AG04450 (cell line): ENCODE data around the gene ARHGEF12. TPM values are rescaled to one million over a fixed set of nuclear protein-coding genes. Genes with fewer than 3 reads are reported as not detected.

Source experiments
- CTCF ChIA-PET: fragments of 300-600, 350-600 bp; formaldehyde crosslinking; extraction: SDS; loops from one replicate; lab custom pipeline; 2022; ENCODE audit warnings: antibody characterized with exemption, inconsistent platforms; lab: Charles Lee
- POLR2A ChIA-PET: fragments of 350-600 bp; formaldehyde crosslinking; extraction: SDS; loops from one replicate; lab custom pipeline; 2021; ENCODE audit warnings: antibody characterized with exemption, inconsistent platforms; lab: Yijun Ruan, JAX
- DNase-seq: peaks from one replicate; pipeline ENCODE4 v3.0.0-alpha.2; 2011; ENCODE audit warnings: low read depth, low spot score
- H3K27ac ChIP-seq: one replicate; pipeline ENCODE4 v1.5.1; 2012; ENCODE audit warnings: low read depth, low read length, control low read depth
- H3K27me3 ChIP-seq: one replicate; pipeline ENCODE4 v1.6.0; 2012; ENCODE audit warnings: low read length; ENCODE audit not compliant: control insufficient read depth, insufficient read depth
- H3K4me3 ChIP-seq: 2 replicates; pipeline ENCODE4 v1.5.1; 2011; ENCODE audit warnings: mild to moderate bottlenecking, low read depth, low read length, control low read depth
- H3K9me3 ChIP-seq: 2 replicates; pipeline ENCODE4 v1.5.1; 2012; ENCODE audit warnings: low read length; ENCODE audit not compliant: control insufficient read depth, insufficient read depth
- polyA plus RNA-seq: library from polyadenylated mRNA; depleted of rRNA; stranded (reverse); fragments of >200 nt; gene quantifications from 2 replicates; pipeline ENCODE4 v1.2.3, GENCODE V29; 2011
- TF ChIP-seq, protein P1 (sequence below): IDR thresholded peaks from 2 replicates; pipeline ENCODE4 v1.5.1; 2011; ENCODE audit warnings: low read depth, low read length, control low read depth, inconsistent platforms

Gene ARHGEF12
- polyA plus RNA-seq, 1 experiment: 64.8 TPM

DNA sequence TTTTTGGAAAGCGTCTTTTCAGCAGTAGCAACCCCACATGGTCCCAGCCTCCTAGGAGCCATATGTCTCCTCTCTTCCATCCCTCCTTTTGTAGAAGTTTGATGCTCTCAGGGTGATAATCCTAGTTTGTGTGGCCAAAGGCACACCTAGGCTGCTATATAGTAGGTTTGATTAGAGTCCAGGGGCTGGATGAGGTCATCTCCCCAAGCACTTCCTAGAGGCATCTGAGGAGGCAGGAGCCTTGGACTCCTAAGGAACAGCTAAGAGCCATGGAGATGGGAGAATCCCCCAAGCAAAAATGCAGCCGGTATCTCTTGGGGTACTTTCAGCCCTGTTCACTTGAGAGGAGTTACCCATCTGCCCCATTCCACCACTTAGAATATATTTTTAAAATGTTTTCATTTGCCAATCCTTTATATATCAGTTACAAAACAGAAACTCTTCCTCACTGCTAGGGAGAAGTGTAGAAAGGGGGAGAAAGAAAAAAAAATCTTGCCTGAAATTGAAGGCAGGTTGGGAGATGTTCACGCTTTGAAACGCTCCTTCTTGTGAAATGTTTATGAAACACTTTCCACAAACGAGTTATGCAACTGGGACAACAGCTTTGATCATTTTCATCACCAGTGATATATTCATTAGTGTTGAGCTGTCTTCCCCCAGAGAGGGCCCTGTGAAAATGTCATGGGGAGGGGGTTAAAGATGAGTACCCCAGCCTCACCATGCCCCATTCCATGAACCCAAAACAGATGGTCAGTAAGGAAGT lies 43.0 kb upstream of the ARHGEF12 start:
- Histone ChIP-seq H3K9me3 (no peaks in the 10 kb centered on the region), H3K27me3 (peaks cover 70% of the 10 kb centered on the region), H3K27ac (no peak overlapping the region), H3K4me3 (no peak overlapping the region)
- ChIA-PET POLR2A (no interaction called here), CTCF (interaction anchor here (0.6 to 7.4 kb wide), 2 partner anchors 10 to 644 kb away, joined by 3 to 46 read pairs; no protein-coding TSS in a partner anchor)
- TF ChIP-seq, protein P1, sequence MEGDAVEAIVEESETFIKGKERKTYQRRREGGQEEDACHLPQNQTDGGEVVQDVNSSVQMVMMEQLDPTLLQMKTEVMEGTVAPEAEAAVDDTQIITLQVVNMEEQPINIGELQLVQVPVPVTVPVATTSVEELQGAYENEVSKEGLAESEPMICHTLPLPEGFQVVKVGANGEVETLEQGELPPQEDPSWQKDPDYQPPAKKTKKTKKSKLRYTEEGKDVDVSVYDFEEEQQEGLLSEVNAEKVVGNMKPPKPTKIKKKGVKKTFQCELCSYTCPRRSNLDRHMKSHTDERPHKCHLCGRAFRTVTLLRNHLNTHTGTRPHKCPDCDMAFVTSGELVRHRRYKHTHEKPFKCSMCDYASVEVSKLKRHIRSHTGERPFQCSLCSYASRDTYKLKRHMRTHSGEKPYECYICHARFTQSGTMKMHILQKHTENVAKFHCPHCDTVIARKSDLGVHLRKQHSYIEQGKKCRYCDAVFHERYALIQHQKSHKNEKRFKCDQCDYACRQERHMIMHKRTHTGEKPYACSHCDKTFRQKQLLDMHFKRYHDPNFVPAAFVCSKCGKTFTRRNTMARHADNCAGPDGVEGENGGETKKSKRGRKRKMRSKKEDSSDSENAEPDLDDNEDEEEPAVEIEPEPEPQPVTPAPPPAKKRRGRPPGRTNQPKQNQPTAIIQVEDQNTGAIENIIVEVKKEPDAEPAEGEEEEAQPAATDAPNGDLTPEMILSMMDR: no peak
- no peak for DNase-seq

DNA sequence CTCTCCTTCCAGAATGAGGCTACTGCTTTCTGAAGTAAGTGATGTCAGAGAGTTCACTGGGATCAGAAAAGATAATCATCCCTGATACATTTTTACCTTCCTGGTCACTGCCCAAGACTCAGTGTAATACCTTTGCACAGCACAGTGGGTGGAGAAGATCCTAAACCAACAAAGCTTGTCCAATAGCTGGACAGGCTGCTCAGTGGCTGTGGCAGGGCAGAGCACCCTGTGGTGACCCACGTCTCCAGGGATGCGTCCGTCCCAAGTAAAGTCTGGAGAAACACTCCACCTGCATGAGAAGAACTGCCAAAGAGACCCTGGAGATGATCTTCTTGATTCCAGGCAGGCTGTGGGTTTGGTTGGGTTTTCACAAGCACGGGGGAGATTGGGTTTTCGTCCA lies 42.1 kb upstream of the ARHGEF12 start:
- TF ChIP-seq, protein P1: no peak
- Histone ChIP-seq H3K9me3 (no peaks in the 10 kb centered on the region), H3K27ac (no peak overlapping the region), H3K27me3 (peaks cover 76% of the 10 kb centered on the region), H3K4me3 (no peak overlapping the region)
- DNase-seq: no peak
- ChIA-PET POLR2A (no interaction called here), CTCF (no interaction called here)

DNA sequence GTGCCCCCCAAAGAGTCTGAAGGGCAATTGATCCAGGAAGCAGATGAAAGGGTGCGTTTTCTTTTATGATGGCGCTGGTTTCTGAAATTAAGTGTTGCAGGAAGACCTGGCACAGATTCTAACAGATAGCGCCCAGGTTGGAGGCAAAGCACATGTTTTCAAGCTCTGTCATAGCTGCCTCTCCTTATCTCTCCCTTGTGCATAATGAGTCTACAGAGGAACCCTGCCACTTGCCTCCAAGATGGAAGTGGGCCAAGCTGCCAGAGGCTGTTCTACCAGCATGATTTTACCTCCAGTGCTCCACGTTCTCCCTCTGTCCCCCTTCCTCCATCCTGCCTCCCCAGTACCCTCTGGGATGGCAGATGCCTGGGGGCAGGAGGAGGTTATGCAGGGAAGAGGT lies 41.1 kb upstream of the ARHGEF12 start:
- H3K27ac ChIP-seq: no peak overlapping the region
- DNase-seq: no peak
- H3K9me3 ChIP-seq: no peaks in the 10 kb centered on the region
- ChIA-PET POLR2A (no interaction called here), CTCF (no interaction called here)
- no peak overlapping the region for H3K4me3 ChIP-seq
- TF ChIP-seq, protein P1: no peak
- H3K27me3 ChIP-seq: peaks cover 69% of the 10 kb centered on the region

DNA sequence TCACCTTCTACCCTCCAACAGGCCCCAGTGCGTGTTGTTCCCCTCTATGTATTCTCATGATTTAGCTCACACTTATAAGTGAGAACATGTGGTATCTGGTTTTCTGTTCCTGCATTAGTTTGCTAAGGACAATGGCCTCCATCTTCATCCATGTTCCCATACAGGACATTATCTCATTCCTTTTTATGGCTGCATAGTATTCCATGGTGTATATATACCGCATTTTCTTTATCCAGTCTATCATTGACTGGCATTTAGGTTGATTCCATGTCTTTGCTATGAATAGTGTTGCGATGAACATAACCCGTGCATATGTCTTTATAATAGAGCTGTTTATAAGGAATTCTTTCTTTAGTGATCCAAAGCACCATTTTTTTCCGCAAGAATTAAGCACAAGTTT lies 39.7 kb upstream of the ARHGEF12 start:
- Histone ChIP-seq H3K27me3 (peaks cover 66% of the 10 kb centered on the region), H3K27ac (no peak overlapping the region), H3K4me3 (no peak overlapping the region), H3K9me3 (no peaks in the 10 kb centered on the region)
- TF ChIP-seq, protein P1: no peak
- CTCF ChIA-PET: interaction anchor here (1.1 to 13.1 kb wide), 3 partner anchors 66 to 127 kb away, joined by 3 to 301 read pairs (median 3); no protein-coding TSS in a partner anchor
- POLR2A ChIA-PET: no interaction called here
- no peak for DNase-seq

DNA sequence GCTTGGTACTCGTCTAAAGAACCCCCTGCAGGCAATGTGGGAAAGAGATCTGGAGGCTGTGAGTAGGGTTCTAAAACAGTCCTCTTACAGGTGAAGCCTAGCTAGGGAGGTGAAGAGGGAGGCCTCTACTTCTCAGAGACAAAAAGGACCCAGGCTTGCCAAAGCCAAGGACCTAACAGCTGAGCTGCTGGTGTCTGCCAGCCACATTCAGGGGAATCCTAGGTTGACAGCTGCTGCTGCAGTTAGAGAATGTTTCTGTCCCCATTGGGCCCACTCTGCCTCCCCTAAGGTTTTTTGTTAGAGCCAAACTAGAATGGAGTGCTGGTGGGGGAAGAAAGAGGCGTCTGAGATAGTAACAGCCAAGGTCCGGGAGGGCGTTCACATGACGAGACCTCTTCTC lies 37.8 kb upstream of the ARHGEF12 start:
- CTCF ChIA-PET: interaction anchor here (0.6 to 13.1 kb wide), 3 partner anchors 63 to 445 kb away, joined by 3 to 301 read pairs (median 156); no protein-coding TSS in a partner anchor
- TF ChIP-seq, protein P1: no peak
- POLR2A ChIA-PET: no interaction called here
- DNase-seq: no peak
- no peak overlapping the region for H3K27ac ChIP-seq
- no peak overlapping the region for H3K4me3 ChIP-seq
- H3K27me3 ChIP-seq: peaks cover 63% of the 10 kb centered on the region
- no peaks in the 10 kb centered on the region for H3K9me3 ChIP-seq
